NCI-H1092 (cell line): Measurements from ENCODE around the gene ALKBH6.
A peak's percentile ranks its signal among the peaks of the same experiment; 100 is the strongest.
"Not testable (repeated sequence)": the region's sequence is repeated elsewhere in the genome, so short reads cannot be mapped to it uniquely, and the experiment has no call there.

Source experiments
- DNase-seq: peaks from one replicate; lab custom pipeline; 2025; lab: John Stamatoyannopoulos, UW

ALKBH6 gene

DNA sequence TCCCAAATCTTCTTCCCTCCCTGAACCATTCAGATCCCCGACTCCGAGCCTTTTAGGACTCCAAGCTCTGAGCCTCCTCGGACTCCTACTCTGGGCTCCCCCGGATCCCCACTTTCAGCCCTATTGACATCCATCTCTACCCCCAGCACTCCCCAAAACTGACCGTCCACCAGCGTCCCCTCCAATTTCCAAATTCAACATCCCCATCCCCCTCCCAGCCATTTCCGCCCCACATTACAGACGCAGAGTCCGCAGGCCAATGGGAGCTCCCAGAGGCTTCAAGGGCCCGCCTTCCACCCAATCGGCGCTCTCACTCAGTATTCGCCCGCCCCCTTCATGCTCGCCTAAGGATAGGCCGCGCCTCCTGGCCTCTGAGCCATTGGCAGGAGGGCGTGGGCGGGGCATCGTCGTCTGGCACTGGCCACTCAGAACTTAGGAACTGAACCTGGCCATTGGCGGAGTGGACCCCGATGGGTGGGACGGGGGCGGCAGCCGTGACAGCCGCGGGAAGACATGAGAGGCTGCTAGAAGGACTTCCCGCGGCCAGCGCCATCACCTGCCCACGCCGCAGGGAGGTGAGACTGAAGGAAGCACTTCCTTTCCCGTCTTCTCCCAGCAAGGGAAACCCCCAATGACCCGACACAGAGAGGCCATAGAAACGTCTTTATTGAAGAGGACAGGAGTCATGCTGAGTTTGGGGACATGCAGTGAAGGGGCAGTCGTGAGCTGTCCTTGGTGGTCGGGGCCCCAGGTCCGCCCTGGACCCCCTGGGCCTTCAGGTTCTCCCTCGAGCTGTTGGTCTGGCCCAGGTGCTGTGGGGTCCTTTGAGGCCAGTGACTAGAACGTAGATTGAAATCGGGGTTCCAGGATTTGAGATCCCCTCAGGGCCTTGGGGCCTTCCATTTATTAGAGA lies at the start of gene ALKBH6:
ALKBH6 (minus strand) TSS at position 202 of the 913 bp plus-strand sequence. CDS start 816 bp downstream, outside the sequence.
- DNase-seq, result peak; percentile 96

DNA sequence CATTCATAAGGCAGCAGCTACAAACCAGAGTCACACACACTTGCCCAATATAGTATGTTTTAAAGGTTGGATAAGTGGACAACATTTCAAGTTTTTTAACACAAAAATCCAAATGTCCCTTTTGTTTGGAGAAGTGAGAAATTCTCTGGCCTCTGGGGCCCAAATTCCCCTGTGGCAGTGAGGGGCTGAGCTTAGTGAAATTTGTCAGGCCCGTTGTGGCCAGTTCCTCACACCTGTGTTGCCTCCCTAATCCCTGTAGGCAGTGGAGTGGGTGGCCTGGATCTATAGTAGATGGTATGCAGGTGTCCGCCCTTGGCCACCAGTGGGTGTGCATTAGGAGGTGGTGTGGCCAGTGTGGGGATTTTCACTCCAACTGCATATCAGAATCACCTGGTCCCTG lies 47.4 kb upstream of the ALKBH6 start:
- DNase-seq, result no peak

- DNase-seq, result no peak
Observed at GRCh38 chr19:36060430-36060829, 46.4 kb upstream of the ALKBH6 start.

- DNase-seq, result no peak
Observed at GRCh38 chr19:36059180-36059910, 45.3 kb upstream of the ALKBH6 start.

DNA sequence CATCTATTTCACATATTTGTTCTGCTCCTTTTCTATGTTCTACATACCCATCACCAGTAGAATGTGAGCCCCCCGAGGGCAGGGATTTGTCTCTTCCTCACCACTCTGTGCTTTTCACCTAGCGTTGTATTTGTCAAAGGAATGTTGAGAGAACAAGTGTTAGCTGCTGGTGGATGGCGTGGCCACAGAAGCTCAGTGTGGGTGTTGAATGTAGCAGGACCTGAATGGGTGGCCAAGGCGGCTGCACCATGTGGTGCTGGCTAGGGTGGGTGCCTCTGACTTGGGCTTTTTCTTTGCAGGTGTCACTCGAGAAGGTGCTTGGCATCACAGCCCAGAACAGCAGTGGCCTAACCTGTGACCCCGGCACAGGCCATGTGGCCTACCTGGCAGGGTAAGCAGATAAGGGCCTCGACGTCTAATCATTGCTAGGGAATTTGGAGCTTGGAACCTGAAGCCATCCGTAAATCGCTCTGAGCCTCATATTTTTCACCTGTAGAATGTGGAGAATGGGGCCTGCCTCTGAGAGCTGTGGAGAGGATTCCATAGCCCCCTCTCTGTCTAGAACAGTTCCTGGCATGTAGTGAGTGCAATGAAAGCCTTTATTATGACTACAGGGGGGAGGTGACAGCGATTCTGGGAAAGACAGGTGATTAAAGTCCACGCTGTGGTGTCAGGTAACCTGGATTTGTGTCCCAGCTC lies 44.6 kb upstream of the ALKBH6 start:
- DNase-seq, result no peak

GRCh38 chr19:36054733-36055686 lies 41.0 kb upstream of the ALKBH6 start, which contains the start of gene WDR62:
Gene WDR62, plus strand, starts transcription at chr19:36054897. Its CDS starts 75 bp downstream, at chr19:36054972.
- DNase-seq, result peak; percentile 84

- peak; percentile 93 for DNase-seq
Observed at GRCh38 chr19:36054119-36054732, 40.2 kb upstream of the ALKBH6 start, which contains the start of gene THAP8. Gene THAP8, minus strand, starts transcription at chr19:36054285. Its CDS starts 68 bp downstream, at chr19:36054217.

GRCh38 chr19:36051637-36052036 lies 37.6 kb upstream of the ALKBH6 start:
- DNase-seq, result no peak

GRCh38 chr19:36051236-36051635 lies 37.2 kb upstream of the ALKBH6 start:
- no peak for DNase-seq

- no peak for DNase-seq
Observed at GRCh38 chr19:36049080-36049698, 35.2 kb upstream of the ALKBH6 start.

DNA sequence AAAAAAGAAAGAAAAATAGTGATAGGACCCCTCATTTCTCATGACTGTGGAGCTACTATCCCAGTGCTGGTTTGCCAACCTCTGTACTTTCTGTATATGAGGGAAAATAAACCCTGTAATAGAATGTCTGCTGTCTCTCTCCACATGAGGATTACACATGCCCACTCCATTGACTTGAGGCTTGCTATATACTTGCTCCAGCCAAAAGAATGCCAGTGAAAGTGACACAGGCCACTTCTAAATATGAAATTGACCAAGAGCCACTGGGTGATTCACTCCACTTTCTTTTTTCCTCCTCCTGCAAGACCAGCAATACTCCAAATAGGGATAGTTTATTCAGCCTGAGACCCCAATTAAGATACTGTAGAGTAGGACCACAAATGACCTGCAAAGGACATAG lies 33.8 kb upstream of the ALKBH6 start:
- DNase-seq, result no peak

GRCh38 chr19:36046443-36047050 lies 32.5 kb upstream of the ALKBH6 start:
- DNase-seq, result no peak

GRCh38 chr19:36043952-36044351 lies 29.9 kb upstream of the ALKBH6 start:
- DNase-seq, result no peak

DNA sequence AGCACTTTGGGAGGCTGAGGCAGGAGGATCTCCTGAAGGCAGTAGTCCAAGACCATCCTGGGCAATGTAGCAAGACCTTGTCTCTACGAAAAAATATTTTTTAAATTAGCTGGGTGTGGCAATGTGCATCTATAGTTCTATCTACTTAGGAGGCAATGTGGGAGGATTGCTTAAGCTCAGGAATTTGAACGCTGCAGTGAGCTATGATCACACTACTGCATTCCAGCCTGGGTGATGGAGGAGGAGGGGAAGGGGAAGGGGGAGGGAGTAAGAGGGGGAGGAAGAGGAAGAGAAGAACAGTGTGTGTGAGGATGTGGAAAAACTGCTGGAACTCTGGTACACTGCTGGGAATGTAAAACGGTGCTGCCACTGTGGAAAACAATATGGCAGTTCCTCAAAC lies 27.8 kb upstream of the ALKBH6 start:
- DNase-seq, result no peak

- DNase-seq, result not testable (repeated sequence)
Observed at GRCh38 chr19:36041092-36041491, 27.1 kb upstream of the ALKBH6 start.

DNA sequence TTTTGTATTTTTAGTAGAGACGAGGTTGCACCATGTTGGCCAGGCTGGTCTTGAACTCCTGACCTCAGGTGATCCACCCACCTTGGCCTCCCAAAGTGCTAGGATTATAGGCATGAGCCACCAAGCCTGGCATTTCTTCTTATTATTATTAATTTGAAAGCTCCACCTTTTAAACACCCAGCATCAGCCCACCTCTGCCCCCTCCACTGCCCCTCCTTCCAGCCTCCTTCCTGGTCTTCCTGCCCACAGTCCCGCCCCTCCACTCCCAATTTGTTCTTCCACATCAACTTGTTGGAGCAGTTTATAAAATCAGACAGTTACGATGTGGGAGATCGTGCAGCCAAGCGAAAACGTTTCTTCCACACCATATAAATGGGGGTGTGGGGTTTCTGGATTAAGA lies 26.5 kb upstream of the ALKBH6 start:
- no peak for DNase-seq

GRCh38 chr19:36032251-36033104 lies 18.5 kb upstream of the ALKBH6 start, which contains the start of gene CLIP3:
Gene CLIP3, minus strand, starts transcription at chr19:36032873. Its CDS starts 516 bp downstream, at chr19:36032357.
- peak; percentile 57 for DNase-seq

DNA sequence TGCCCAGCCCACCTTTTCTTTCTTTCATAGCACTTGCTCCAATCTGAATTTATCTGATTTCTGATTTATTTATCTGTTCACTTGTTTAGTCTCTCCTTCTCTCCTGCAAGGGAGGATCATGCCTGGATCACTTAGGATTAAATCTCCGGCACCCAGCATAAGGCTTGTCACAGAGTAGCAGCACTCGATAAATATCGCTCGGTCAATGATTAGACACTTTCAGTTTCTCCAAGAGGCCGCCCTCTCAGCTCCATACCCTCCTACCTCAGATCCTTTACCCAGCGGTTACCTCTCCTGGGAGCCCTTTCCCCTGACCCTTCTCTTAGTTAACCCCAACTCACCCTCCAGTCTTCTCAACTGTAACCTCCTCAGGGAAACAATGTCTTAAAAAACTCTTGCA lies 17.3 kb upstream of the ALKBH6 start:
- no peak for DNase-seq
